Fibroblast of gingiva (primary cell): ENCODE measurements around the gene WNT6.

Experiments used
- DNase-seq: peaks from one replicate; pipeline ENCODE4 v3.0.0-alpha.2; 2011; ENCODE audit warnings: low read depth

The WNT6 gene

DNA sequence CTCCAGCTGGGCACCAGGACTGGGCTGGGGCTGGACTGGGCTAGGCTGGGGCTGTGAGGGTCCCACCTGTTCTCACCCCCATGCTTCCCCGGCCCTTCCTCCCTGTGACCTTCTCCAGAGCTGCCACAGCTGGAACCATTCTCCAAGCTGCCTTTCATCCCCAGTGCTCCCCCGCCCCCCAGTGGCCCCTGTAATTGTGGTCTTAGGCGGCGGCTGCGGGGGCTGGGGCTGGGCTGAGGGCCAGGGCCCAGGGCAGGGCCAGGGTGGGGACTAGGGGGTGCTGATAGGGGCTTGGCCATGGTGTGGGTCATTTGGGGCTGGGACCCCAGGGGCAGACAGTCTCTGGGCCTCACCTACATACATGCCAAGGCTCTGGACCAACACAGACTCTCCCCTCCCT lies 18.3 kb downstream of the WNT6 start:
- no peak for DNase-seq

DNA sequence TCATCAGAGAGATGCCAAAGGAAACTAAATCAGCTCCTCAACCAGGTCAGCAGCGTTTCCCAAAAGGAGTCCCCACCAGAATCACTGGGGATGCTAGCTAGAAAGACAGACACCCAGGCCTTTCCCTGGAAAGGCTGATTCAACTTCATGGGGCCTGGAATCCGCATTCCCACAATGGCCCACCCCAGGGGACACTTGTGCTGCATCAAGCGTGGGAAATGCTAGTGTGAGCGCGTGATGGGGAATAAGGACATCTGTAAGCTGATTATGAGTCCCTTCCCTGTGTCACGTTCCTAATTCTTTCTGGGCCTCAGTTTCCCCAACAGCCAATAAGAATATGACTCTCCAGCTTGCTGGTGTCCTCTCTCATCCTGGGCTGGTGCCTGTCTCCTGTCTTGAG lies 18.9 kb downstream of the WNT6 start:
- no peak for DNase-seq

DNA sequence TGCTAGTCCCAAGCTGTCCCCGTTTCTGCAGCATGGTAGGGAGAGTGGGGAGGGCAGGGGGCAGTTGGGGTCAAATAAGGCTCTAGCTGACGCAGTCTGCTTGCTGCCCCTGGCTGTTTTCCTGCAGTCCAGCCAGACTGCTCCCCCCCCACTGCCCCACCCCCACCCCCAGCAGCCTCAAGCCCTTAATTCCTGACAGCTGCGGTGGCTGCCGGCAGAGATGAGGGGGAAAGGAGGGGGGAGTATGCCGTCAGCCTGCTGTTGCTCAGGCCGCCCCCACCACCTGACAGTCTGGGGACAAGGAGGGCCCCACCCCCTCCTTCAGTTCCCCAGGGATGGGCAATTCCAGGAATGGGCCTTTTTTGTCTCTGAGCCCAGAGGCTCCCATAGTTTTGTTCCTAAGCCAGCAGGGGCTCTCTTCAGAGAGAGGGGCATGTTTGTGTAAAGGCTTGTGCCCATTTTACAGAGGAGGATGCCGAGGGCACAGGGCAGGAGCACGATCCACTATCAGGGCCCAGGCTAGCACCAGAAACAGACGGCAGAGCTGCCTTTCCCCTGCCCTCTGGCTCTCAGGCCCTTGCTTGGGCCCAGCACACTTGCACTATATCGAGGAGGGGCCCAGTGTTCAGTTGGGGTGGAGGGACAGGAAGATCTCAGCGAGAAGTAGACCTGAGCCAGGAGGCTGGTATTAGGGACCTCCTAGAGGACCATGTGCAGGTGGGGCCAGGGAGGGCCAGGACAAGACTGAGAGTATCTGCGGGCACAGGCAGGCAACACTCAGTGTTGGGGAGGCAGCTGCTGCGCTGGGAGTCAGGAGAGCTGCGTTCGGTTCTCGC lies 19.5 kb downstream of the WNT6 start:
- DNase-seq = no peak

DNA sequence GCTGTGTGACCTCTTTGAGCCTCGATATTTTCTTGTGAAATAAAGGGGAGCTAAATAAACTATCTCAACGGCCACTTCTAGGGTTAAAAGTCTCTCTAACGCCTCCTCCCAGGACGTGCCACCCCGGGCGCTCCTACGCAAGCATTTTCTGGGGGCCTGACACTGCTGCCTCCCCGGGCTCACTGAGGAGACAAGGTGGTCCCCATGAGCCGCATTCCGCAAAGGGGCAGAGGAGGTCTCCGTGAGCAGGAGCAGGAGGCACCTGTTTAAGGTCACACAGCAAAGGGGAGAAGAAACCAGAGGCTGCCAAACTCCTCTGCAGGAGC lies 20.1 kb downstream of the WNT6 start:
- DNase-seq = no peak

DNA sequence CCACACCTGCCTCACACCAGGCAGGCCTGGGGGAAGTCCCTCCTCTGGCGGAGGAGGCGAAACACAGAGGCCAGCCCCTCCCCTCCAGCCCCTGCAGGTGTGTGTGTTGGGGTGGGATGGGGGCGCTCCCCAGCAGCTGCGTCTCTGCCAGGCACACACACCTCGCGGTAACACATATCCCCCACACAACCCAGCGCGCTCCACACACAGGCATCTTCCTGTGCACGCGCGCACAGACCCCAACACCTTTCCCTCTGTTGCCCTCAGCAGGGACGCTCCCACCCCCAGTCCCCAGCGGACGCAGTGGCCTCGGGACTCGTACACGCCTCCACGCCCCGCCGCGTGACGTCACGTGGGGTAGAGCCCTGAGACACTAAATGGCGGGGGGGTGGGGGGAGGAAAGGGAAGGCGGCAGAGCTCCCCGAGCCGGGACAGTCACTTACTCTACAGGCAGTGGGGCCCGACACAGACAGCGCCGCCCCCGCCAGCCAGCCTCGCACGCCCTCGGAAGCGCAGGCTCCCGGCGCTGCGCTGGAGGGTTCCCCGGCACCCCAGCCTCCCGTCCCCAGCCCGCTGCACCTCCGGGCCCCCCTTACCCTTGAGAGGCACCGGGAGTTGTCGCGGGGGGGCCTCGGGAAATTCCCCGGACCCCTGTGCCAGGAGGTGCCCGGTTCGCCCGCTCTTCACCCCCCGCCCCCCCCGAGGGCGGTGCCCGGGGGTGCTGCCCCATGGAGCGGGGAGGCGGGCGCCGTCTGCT lies 20.7 kb downstream of the WNT6 start, which contains the start of gene WNT10A:
TSS of gene WNT10A (plus strand) at position 751 of the 757 bp plus-strand sequence. CDS start 144 bp downstream, outside the sequence.
- no peak for DNase-seq

DNA sequence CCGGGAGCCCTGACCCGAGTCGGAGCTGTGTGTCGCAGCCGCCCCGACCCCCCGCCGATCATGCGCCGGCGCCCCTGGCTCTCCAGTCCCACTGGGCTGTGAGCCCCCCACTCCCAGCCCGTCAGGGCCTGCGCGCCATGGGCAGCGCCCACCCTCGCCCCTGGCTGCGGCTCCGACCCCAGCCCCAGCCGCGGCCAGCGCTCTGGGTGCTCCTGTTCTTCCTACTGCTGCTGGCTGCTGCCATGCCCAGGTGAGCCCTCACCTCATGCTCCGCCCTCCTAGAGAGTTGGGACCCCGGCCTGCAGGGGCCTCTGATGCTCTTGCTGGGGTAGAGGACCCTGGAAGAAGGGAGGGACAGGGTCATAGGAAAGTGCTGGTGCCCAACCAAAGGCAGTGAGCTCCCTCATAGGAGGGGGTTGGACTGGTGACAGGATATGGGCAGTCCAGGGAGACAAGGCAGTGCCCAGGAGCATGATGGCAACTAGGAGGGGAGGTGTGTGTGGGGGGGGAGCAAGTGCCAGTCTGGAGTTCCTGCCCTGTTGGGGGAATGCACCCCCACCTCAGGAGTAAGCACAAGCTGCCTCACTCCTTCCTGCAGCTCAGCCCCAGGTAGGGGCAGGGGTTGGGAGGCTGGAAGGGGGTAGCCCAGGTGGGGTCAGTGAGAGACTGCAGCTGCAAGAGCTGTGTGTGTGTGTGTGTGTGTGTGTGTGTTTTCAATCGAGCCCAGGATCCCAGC lies 21.4 kb downstream of the WNT6 start:
- no peak for DNase-seq

DNA sequence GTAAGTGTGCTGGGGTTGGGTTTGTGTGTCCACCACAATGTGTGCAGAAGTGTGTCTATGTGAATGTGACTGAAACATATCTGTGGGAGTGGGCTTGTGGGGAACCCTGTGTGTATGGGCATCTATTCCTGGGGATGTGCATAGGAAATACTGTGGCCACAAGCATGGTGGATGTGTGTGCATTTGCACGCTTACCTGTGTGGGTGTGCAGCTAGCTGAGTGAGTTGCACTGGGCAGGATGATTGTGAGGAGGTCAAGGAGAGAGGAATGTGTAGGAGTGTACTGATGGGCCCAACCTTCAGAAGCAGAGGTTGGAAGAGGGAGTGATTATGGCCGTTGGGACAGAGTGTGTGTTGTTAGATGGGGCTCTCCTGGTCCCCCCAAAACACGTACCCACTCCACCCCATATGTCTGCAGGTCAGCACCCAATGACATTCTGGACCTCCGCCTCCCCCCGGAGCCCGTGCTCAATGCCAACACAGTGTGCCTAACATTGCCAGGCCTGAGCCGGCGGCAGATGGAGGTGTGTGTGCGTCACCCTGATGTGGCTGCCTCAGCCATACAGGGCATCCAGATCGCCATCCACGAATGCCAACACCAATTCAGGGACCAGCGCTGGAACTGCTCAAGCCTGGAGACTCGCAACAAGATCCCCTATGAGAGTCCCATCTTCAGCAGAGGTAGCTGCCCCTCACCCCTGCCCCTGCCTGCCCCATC lies 22.3 kb downstream of the WNT6 start:
- no peak for DNase-seq

DNA sequence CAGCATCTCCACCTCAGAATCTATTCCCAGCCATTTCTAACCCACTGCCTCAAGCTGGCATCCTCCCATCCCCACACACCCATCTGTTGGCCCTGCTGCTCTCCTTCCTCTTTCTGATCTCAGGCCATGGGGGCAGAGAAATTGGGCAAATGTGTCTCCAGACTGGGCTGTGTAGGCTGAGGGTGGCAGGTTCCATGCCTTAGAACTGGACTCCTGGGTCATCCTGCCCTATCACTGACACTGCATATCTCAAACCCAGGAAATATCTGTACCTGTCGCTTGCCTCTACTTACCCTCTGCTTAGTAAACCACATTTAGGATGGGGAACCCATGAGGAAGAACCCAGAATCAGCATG lies 22.8 kb downstream of the WNT6 start:
- DNase-seq = no peak

DNA sequence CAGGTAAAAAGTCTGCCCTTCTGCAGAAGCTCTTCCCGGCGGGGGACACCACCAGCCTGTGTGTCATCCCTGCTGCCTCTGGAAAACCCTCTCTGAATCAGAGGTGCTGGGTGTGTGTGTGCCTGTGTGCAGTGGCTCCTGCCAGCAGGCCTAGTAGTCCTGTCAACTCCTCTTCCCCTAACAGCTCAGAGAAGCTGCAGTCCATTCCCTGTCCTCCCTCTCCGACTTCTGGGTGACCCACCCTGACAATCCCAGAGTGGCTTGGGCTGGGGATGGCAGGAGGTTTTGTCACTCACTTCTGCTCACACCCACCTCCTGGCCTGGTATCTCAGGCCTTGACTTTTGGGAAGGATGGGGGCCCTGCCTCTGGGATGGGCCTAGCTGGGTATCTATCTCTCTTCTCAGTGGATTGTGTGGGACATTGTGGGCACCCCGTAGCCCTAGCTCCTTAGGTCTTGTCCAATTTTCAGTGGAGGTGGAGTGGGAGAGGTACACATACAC lies 23.3 kb downstream of the WNT6 start:
- DNase-seq = no peak

DNA sequence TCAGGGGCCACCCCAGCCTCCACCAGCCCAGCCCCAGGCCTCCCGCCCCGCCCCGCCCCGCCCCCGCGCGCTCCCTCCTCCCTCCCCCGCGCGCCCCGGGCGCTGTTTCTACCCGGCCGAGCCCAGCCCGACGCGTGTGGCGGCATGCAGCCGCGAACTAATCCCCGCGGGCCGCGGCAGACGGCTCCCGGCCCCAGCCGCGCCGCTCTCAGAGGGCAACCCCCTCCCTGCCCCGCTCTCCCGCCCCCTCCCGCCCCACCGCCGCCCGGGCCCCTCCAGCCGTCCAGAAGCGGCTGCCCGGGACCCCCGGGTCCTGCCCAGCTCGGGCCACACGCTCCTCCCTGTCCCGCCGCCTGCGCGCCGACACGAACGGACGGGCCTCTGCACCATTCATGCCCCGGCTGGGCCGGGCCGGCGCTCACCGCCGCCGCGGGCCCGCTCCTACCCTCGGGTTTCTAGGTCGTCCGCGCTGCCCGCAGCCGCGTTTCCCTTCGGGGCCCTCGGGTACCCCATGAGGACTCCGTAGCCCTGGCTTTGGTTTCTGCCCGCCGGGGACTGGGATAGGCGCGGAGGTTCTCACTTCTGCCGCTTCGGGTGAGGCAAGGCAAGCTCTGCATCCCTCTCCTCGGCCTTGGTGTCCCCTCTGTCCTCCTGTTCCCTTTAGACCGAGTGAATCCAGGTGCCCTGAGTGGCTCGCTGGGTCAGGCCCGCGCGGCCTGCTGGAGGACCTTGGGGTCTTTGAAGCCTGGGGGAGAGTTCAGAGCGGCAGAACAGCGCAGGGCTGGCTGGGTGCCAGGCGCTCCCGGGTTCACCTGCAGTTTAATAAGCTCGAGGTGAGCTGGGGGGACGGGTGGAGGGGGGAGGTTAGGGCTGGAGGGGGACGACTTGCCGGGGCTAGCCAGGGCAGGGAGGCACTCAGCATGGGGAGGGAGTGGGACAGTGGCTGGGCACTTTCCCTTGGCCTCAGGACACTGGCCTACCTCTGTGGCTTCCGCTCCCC lies 24.2 kb downstream of the WNT6 start:
- no peak for DNase-seq

DNA sequence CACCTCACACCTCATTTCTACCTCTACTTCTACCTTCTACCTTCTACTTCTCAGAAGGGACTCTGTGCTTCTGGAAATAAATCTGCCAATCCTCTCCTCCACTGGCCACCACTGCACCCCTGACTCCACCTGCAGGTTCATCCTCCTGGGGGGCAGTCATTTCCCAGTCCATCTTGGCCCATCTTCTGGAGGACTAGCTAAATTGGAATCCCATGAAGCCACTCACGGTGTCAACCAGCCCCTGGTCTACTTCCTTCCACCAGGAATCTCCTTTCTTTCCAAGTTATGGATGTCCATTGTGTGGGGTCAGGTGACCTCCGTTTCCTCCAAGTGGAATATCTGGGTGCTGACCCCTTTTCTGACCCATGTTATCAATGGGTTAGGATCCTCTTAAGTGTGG lies 24.9 kb downstream of the WNT6 start:
- DNase-seq = no peak

DNA sequence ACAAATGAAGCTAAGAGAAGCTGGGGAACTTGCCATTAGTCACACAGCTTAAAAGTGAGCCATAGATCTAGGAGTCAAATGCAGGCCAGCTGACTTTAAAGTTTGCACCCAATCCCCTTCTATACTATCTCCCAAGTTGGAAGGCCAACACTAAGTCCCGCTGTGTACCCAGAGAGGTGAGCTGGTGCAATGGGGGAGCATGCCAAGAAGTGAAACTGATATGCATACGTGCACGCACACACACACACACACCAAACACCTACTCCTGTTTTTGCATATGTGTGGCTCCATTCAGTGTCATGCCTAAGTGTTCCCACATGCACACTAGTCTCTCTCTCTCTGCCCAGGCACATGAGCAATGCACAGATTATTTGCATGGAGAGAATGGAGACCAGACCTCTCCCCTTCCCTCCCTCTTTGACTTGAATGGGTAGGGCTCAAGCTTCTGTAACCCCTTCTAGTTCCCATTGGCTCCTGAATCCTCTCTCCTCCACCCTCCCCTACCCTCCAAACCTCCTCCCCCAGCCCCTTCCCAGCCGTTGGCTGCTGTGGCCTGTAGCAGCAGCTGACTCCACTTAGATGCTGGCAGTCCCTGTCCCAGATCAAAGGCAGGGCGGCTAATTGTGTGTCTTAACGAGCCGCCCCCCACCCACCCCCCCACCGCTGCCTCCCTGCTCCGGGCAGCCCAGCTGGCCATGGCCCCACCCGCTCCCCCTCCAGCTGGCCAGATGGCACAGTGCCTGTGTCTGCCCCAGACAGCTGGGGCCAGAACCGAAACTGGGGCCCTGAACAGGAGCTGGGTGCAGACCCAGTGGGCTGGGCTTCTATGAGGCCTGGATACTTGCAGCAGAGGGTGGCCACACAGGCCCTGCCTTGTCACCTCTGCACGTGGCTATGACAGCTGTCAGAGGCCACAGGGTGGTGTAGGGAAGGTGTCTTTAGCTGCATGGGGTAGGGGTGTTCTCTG lies 26.7 kb downstream of the WNT6 start:
- DNase-seq = no peak

DNA sequence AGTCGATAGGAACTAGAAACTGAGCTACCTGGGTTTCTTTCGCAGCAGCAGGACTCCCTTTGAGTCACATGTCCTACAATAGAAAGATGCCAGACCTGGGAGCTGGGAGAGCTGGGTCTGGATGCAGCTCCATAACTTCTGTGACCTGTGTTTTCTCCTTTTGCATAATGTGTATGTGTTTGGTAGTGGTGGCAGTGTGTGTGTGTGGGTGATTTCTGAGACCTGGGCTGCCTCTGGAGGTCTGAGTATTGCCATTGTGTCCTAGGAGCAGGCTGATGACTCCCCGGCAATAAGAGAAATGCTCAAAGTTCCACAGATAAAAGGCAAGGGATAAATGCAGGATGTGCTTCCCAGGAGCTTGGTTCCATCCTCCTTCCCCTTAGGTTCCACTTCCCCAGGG lies 27.5 kb downstream of the WNT6 start:
- no peak for DNase-seq

DNA sequence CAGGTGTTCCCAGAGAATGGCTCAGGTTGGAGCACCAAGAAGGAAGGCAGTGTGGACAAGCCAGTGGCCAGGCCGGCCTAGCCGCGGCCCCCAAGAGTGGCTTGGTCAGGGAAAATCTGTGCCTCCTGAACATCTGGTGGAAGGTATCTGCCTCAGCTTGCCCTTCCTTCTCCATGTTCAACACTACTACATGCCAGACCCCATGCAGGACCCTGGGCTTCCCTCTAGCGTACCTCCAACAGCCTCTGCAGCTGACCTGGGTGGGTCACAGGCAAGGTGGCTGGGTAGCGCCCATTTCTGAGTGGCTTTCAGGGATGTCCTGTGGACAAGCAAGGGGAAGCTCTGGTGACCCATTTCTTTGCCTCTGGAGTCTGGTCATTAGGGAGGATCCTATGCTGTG lies 28.7 kb downstream of the WNT6 start:
- DNase-seq = no peak

DNA sequence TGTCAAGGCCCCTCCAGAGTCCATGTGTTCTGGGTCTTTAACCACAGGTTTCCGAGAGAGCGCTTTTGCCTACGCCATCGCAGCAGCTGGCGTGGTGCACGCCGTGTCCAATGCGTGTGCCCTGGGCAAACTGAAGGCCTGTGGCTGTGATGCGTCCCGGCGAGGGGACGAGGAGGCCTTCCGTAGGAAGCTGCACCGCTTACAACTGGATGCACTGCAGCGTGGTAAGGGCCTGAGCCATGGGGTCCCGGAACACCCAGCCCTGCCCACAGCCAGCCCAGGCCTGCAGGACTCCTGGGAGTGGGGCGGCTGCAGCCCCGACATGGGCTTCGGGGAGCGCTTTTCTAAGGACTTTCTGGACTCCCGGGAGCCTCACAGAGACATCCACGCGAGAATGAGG lies 30.3 kb downstream of the WNT6 start:
- DNase-seq = no peak

DNA sequence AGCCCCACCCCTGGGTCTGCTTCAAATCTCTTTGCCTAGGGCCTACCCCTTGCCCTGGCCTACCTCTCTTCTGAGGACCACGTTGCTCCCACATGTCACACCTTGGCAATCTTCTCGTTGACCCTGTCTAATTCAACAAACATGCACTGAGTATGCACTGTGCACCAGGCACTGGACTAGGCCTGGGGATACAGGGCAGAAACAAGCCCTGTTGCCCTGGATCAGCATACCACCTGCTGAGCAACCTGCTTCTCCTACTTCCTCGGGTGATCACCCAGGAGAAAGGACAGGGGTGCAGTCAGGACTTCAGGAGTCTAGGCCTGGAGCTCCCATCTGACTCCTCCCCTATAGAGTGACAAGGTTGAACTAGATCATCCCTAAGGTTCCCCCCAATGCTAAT lies 30.8 kb downstream of the WNT6 start:
- DNase-seq = no peak

DNA sequence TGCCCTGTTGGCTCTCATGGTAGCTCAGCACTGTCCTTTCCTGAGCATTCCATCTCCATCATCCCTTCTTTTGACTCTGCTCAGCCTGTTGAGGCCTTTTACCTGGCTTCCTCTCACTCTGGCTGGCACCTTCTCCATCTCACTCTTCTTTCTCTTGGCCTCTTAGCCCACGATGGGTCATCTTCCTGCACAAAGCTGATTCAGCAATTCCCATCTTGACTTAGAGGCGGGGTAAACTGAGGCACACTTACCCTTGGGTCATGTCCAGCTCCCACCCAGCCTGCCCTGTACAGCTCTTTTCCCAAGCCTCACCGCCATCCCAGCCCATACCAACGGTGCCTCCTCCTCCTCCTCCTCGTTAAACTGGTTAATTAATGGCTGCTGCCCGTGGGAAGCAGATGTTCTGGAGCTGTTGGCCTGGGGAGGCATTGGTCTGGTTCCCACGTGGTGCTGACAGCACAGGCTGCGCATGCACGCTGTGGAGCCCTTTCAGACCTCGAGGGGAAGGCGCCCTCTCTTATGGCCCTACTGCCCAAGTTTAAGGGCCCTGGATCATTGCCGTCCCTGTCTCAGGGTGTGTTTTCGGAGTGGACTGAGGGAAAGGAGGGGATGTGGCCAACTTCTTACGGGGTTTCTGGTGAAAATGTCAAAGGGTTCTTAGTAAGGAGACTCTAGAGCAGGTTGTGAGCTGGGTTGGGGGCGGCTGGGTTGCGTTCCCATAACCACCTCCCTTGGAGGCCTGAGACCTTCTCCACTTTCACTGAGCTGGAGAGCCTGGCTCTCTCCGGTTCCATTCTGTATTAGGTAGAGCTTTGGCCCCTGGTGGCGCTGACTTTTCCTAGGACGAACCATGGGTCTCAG lies 31.9 kb downstream of the WNT6 start:
- no peak for DNase-seq

DNA sequence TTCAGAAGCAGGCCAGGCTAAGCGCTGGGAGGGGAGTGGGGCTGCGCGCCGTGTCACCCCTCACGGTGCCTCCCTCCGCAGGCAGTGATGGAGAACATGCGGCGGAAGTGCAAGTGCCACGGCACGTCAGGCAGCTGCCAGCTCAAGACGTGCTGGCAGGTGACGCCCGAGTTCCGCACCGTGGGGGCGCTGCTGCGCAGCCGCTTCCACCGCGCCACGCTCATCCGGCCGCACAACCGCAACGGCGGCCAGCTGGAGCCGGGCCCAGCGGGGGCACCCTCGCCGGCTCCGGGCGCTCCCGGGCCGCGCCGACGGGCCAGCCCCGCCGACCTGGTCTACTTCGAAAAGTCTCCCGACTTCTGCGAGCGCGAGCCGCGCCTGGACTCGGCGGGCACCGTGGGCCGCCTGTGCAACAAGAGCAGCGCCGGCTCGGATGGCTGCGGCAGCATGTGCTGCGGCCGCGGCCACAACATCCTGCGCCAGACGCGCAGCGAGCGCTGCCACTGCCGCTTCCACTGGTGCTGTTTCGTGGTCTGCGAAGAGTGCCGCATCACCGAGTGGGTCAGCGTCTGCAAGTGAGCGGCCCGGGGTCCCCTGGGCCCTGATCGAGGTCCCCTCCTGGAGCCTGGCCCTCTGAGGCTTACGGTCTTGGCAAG lies 33.2 kb downstream of the WNT6 start:
- no peak for DNase-seq
